22Rv1 (cell line): Measurements from ENCODE around the gene KLRD1.
"Not testable (repeated sequence)": the region's sequence is repeated elsewhere in the genome, so short reads cannot be mapped to it uniquely, and the experiment has no call there.

Experiments used
- H3K27ac ChIP-seq: fragments of 450-650 bp; 2 replicates; pipeline ENCODE4 v1.5.1; 2017
- ZFX ChIP-seq: fragments of 450-650 bp; IDR thresholded peaks from 2 replicates; pipeline ENCODE4 v1.6.1; 2017; ENCODE audit warnings: antibody characterized with exemption, borderline replicate concordance
- TF ChIP-seq, protein P1 (sequence below): fragments of 450-650 bp; IDR thresholded peaks from 2 replicates; pipeline ENCODE4 v1.5.1; 2017; ENCODE audit warnings: mild to moderate bottlenecking

The KLRD1 gene

DNA sequence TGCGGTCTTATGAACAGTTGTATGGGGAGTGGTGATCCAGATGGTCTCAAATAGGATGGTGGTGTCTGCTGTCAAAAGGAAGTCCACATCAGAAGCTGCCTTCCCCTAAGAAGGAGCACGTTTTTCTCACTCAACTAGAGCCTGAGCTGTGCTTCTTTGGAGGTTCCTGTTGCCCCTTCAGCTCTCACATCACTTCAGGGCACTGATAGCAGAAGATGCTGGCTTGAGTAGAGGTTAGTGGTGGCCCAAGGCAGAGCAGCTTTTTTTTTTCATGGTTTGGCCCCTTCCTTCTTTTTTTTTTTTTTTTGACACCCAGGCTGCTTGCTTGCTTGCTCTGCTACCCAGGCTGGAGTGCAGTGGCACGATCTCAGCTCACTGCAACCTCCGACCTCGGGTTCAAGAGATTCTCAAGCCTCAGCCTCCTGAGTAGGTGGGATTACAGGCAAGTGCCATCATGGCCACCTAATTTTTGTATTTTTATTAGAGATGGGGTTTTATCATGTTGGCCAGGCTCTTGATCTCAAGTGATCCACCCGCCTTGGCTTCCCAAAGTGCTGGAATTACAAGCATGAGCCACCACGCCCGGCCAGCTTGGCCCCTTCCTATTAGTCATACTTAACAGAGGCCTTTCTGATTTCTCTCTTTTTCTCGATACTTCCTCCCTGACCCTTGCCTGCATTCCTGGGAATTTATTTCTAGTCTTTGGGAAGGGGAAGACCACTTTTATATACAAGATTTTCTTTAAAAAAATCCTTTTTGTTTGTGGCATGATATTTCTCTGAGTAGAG lies 31.6 kb downstream of the KLRD1 start:
- no peak overlapping the region for H3K27ac ChIP-seq
- TF ChIP-seq, protein P1, sequence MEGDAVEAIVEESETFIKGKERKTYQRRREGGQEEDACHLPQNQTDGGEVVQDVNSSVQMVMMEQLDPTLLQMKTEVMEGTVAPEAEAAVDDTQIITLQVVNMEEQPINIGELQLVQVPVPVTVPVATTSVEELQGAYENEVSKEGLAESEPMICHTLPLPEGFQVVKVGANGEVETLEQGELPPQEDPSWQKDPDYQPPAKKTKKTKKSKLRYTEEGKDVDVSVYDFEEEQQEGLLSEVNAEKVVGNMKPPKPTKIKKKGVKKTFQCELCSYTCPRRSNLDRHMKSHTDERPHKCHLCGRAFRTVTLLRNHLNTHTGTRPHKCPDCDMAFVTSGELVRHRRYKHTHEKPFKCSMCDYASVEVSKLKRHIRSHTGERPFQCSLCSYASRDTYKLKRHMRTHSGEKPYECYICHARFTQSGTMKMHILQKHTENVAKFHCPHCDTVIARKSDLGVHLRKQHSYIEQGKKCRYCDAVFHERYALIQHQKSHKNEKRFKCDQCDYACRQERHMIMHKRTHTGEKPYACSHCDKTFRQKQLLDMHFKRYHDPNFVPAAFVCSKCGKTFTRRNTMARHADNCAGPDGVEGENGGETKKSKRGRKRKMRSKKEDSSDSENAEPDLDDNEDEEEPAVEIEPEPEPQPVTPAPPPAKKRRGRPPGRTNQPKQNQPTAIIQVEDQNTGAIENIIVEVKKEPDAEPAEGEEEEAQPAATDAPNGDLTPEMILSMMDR = no peak
- TF ChIP-seq ZFX = no peak

DNA sequence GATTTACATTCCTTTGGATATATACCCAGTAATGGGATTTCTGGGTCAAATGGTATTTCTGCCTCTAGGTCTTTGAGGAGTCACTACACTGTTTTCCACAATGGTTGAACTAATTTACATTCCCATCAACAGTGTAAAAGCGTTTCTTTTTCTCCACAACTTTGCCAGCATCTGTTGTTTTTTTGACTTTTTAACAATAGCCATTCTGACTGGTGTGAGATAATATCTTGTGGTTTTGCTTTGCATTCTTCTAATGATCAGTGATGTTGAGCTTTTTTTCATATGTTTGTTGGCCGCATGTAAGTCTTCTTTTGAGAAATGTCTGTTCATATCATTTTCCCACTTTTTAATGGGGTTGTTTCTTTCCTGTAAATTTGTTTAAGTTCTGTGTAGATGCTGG lies 33.3 kb downstream of the KLRD1 start:
- H3K27ac ChIP-seq = not testable (repeated sequence)

DNA sequence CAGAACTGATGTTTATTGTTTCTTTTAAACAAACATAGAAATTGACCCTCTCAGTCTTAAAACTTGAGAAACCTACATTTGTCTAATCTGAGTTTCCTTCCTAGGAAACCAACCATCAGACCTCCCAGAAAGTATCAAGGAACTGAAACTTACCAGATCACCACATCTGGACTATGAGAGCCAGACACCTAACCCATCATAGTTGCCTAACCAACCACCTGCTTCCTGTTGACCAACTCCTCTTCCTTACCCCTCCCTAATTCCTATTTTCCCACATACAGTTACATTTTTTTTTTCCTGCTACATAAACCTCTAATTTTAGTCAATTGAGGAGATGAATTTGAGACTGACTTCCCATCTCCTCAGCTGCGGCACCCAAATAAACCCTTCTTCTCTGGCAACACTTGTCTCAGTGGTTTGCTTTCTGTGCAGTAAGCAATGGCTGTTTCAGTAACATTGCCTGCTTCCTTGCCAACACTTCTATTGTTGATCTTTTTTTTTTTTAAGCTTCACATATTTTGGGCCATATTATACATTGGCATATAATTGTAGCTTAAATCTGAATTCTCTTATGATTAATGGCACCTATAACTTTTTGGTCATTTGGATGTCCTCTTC lies 34.3 kb downstream of the KLRD1 start:
- H3K27ac ChIP-seq = no peak overlapping the region

DNA sequence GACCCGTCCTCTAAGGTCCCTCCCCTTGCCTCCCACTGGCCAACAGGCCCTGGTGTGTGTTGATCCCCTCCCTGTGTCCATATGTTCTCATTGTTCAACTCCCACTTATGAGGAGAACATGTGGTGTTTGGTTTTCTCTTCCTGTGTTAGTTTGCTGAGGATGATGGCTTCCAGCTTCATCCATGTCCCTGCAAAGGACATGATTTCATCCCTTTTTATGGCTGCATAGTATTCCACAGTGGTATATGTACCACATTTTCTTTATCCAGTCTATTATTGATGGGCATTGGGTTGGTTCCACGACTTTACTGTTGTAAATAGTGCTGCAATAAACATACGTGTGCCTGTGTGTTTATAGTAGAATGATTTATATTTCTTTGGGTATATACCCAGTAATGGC lies 43.8 kb downstream of the KLRD1 start:
- H3K27ac ChIP-seq = not testable (repeated sequence)

More for the DNA sequence above, 34.3 kb downstream of the KLRD1 start:
- TF ChIP-seq, protein P1 = no peak
- no peak for TF ChIP-seq ZFX

DNA sequence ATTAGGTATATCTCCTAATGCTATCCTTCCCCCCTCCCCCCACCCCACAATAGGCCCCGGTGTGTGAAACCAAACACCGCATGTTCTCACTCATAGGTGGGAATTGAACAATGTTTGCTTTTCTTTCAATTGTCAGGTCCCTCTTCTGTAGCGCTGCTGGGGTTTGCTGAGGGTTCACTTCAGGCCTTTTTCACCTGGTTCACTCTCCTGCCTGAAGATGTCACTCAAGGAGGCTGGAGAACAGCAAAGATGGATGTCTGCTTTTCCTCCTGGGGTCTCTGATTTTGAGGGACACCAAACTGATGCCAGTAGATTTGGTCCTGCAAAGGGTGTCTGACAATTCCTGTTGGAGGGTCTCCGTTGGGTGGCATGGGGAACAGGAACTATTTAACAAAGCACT lies 46.4 kb downstream of the KLRD1 start:
- no peak for TF ChIP-seq ZFX

DNA sequence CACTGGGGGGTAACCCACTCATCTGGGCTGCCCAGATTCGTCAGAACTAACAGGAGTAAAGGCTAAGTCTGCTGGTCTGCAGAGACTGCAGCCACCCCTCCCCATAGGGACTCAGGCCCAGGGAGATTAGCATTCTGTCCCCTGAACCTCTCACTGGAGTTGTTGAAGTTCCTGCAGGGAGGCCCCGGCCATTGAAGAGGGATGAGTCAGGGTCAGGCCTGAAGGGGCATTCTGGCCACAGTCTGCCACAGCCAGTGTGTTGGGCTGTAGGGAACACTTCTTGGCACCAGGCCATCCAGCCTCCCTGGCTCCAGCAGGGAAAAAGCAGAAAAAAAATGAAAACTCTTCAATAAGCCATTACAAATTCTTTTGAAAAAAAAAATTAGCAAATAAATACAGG lies 46.8 kb downstream of the KLRD1 start:
- TF ChIP-seq, protein P1 = no peak
- TF ChIP-seq ZFX = no peak
- H3K27ac ChIP-seq = no peak overlapping the region

More for the DNA sequence above, 46.4 kb downstream of the KLRD1 start:
- no peak overlapping the region for H3K27ac ChIP-seq

DNA sequence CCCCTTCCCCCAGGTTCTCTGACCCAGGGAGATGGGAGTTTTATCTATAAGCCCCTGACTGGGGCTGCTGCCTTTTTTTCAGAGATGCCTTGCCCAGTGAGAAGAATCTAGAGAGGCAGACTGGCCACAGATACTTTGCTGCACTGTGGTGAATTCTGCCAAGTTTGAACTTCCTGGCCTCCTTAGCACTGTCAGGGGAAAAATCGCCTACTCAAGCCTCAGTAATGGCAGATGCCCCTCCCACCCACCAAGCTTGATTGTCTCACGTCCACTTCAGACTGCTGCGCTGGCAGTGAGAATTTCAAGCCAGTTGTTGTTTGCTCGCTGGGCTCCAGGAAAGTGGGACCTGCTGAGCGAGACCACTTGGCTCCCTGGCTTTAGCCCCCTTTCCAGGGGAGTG lies 50.5 kb downstream of the KLRD1 start:
- H3K27ac ChIP-seq = no peak overlapping the region
- no peak for TF ChIP-seq ZFX
- TF ChIP-seq, protein P1 = no peak

DNA sequence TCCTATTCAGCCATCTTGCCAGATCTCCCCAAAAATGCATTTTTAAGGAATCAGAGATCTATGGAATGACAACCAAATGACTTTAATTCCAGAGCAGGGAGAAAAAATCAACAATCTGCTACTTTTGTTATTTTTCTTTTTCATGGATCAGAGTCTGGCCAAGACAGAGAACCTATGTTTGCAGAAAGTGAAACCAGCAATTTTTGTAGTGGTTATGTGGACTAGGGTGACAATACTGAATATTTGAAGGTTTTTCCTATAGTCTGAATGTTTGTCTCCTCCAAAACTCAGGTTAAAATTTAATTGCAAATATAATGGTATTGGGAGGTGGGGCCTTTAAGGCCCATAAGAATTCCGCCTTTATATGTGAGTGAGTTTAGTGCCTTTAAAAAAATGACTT lies 51.3 kb downstream of the KLRD1 start:
- H3K27ac ChIP-seq = no peak overlapping the region
- TF ChIP-seq, protein P1 = no peak
- TF ChIP-seq ZFX = no peak

DNA sequence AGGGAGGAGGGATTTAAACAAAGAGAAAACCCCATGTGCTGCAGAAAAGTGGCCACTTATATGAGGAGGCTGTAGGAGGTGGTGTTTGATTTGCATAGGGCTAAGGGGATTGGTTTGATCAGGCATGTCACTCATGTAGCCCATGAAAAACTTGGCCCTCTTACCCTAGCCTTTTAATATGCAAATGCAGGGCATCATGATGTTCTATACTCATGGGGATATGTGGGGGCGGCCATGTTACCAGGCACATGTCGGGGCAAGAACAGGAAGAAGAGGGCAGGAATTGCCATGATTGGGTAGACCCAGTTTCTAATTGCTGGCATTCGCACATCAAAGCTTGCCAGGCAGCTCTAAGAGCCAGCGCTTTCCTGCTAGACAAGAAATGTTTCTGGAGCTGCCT lies 53.4 kb downstream of the KLRD1 start:
- peak overlapping the region; percentile 34 for H3K27ac ChIP-seq
- TF ChIP-seq ZFX = no peak
- TF ChIP-seq, protein P1 = no peak
